Measurements from ENCODE around the gene MIER3.

- no peak for TF ChIP-seq CTCF (conservative IDR thresholded peaks at IDR 0.05; ENCODE audit: low read depth, low read length)
- TF ChIP-seq EZH2phosphoT487 (IDR thresholded peaks at IDR 0.05; ENCODE audit: borderline replicate concordance, low read length), result no peak
- no peak for TF ChIP-seq EZH2 (IDR thresholded peaks at IDR 0.05; ENCODE audit: low read length, unreplicated experiment)
Observed at GRCh38 chr5:56898213-56898612, 53.7 kb downstream of the MIER3 start.
